H1 (cell line): Measurements from ENCODE around the gene SAPCD1. TPM values are rescaled to one million over a fixed set of nuclear protein-coding genes. Genes with fewer than 3 reads are reported as not detected.
A peak's percentile ranks its signal among the peaks of the same experiment; 100 is the strongest.

ENCODE experiments used
- ATF3 ChIP-seq: IDR thresholded peaks from 2 replicates; pipeline ENCODE4 v1.6.1; 2011; ENCODE audit warnings: low read depth, mild to moderate bottlenecking, low read length; ENCODE audit not compliant: insufficient read depth
- BACH1 ChIP-seq: IDR thresholded peaks from 2 replicates; pipeline ENCODE4 v1.6.1; 2012; ENCODE audit warnings: low read length, improper control_type of control experiment
- CBX5 ChIP-seq: fragments of 300-800, 300-1000 bp; sonication (generic); IDR thresholded peaks from 2 replicates; pipeline ENCODE4 v1.7.1; 2016; ENCODE audit warnings: antibody characterized with exemption, low read length, low read depth
- CEBPB ChIP-seq: IDR thresholded peaks from 2 replicates; pipeline ENCODE4 v1.6.1; 2012; ENCODE audit warnings: low read depth, low read length
- CHD2 ChIP-seq: IDR thresholded peaks from 2 replicates; pipeline ENCODE4 v1.6.1; 2012; ENCODE audit warnings: low read length, improper control_type of control experiment
- CTCF ChIP-seq, 3 experiments: IDR thresholded peaks; 1 replicate in 2 of 3; 2 replicates in 1 of 3; pipeline versions ENCODE4 v1.5.1 to v1.6.1; 2011; ENCODE audit warnings: low read length in 3 of 3, mild to moderate bottlenecking in 3 of 3, inconsistent platforms in 2 of 3, low read depth in 1 of 3, moderate library complexity in 1 of 3; ENCODE audit not compliant: insufficient read depth in 1 of 3; ENCODE audit errors: control extremely low read depth in 1 of 3
- EGR1 ChIP-seq: IDR thresholded peaks from 2 replicates; pipeline ENCODE4 v1.6.1; 2011; ENCODE audit warnings: low read depth, low read length, borderline replicate concordance
- FOSL1 ChIP-seq: IDR thresholded peaks from 2 replicates; pipeline ENCODE4 v1.6.1; 2011; ENCODE audit warnings: mild to moderate bottlenecking, low read depth, low read length, moderate library complexity; ENCODE audit not compliant: insufficient read depth
- HDAC6 ChIP-seq: IDR thresholded peaks from one replicate; pipeline ENCODE4 v1.7.1; 2012; ENCODE audit warnings: low read depth, mild to moderate bottlenecking, inconsistent platforms, low read length, moderate library complexity
- JUND ChIP-seq: IDR thresholded peaks from 2 replicates; pipeline ENCODE4 v1.6.1; 2011; ENCODE audit warnings: mild to moderate bottlenecking, improper control_type of control experiment, low read length
- KDM1A ChIP-seq: fragments of 200-600, 300-600 bp; sonication (generic); IDR thresholded peaks from 2 replicates; pipeline ENCODE4 v1.7.1; 2016; ENCODE audit warnings: mild to moderate bottlenecking, low read length, borderline replicate concordance
- MAFK ChIP-seq: IDR thresholded peaks from 2 replicates; pipeline ENCODE4 v1.6.1; 2012; ENCODE audit warnings: low read depth, mild to moderate bottlenecking, improper control_type of control experiment, low read length
- MAX ChIP-seq: IDR thresholded peaks from 2 replicates; pipeline ENCODE4 v1.6.1; 2012; ENCODE audit warnings: inconsistent platforms
- NANOG ChIP-seq: IDR thresholded peaks from 2 replicates; pipeline ENCODE4 v1.6.1; 2011; ENCODE audit warnings: low read length, low read depth, mild to moderate bottlenecking, inconsistent platforms; ENCODE audit not compliant: insufficient read depth, poor library complexity, severe bottlenecking
- RFX5 ChIP-seq: IDR thresholded peaks from 2 replicates; pipeline ENCODE4 v1.6.1; 2011; ENCODE audit warnings: low read depth, low read length, improper control_type of control experiment, borderline replicate concordance
- RXRA ChIP-seq: IDR thresholded peaks from 2 replicates; pipeline ENCODE4 v1.6.1; 2011; ENCODE audit warnings: low read depth, mild to moderate bottlenecking, low read length, moderate library complexity; ENCODE audit not compliant: insufficient read depth
- SIX5 ChIP-seq: IDR thresholded peaks from 2 replicates; pipeline ENCODE4 v1.6.1; 2011; ENCODE audit warnings: mild to moderate bottlenecking, low read depth, low read length
- SP1 ChIP-seq: IDR thresholded peaks from 2 replicates; pipeline ENCODE4 v1.6.1; 2011; ENCODE audit warnings: low read depth, low read length
- SP4 ChIP-seq: IDR thresholded peaks from 2 replicates; pipeline ENCODE4 v1.6.1; 2012; ENCODE audit warnings: low read length, inconsistent platforms
- SRF ChIP-seq: IDR thresholded peaks from 2 replicates; pipeline ENCODE4 v1.6.1; 2011; ENCODE audit warnings: mild to moderate bottlenecking, low read depth, low read length, moderate library complexity
- TAF1 ChIP-seq: IDR thresholded peaks from 2 replicates; pipeline ENCODE4 v1.6.1; 2011; ENCODE audit warnings: mild to moderate bottlenecking, low read depth, low read length
- YY1 ChIP-seq: IDR thresholded peaks from 2 replicates; pipeline ENCODE4 v1.6.1; 2011; ENCODE audit warnings: low read depth, mild to moderate bottlenecking, low read length
- ZNF274 ChIP-seq: IDR thresholded peaks from 2 replicates; pipeline ENCODE4 v1.7.0; 2012; ENCODE audit warnings: low read length, borderline replicate concordance; ENCODE audit errors: extremely low read depth
- polyA plus RNA-seq, 7 experiments: library from polyadenylated mRNA; depleted of rRNA in 3 of 7; stranded (reverse) in 5 of 7; unstranded in 2 of 7; fragments of >200 nt in 5 of 7; fragments of 200-250 nt in 2 of 7; gene quantifications; 1 replicate in 5 of 7; 2 replicates in 1 of 7; 4 replicates in 1 of 7; pipeline versions ENCODE4 v1.2.1 to v1.2.3, GENCODE V29; 2011 to 2013; ENCODE audit warnings: missing spikeins in 2 of 7, mixed read lengths in 2 of 7
- total RNA-seq: library from RNA; stranded (reverse); fragmentation: NEBNext Ultra II Directional; extraction: Animal tissue kit (Norgen Biotek cat#: 25700); gene quantifications from 2 replicates; pipeline ENCODE4 v1.2.1, GENCODE V29; 2021

SAPCD1 gene
- total and polyA plus RNA-seq, 2 of the 8 experiments (the other 6 are each of a cell fraction or from before 2014, with no cell fraction given), result 3.1 to 5.9 TPM

- TF ChIP-seq KDM1A, result no peak
- TF ChIP-seq JUND, result peak; percentile 97
- TF ChIP-seq MAFK, result no peak
- TF ChIP-seq SRF, result no peak
- TF ChIP-seq YY1, result no peak
- TF ChIP-seq SIX5, result no peak
- no peak for TF ChIP-seq MAX
- TF ChIP-seq CTCF (IDR thresholded peaks at IDR 0.05; ENCODE audit: control extremely low read depth in 1 of 3, insufficient read depth in 1 of 3, low read depth in 1 of 3, low read length in 3 of 3), result no peak
- no peak for TF ChIP-seq CHD2
- no peak for TF ChIP-seq HDAC6
- no peak for TF ChIP-seq RFX5
- TF ChIP-seq FOSL1, result no peak
- TF ChIP-seq SP4, result no peak
- TF ChIP-seq BACH1, result no peak
- no peak for TF ChIP-seq ATF3
- no peak for TF ChIP-seq ZNF274
- no peak for TF ChIP-seq CEBPB
- 0 out of 2 replicates have a peak, but pooled peaks have one; percentile 24 for TF ChIP-seq TAF1
- TF ChIP-seq NANOG, result no peak
- TF ChIP-seq EGR1, result no peak
- no peak for TF ChIP-seq RXRA
- TF ChIP-seq SP1, result peak; percentile 72; the same call in 1 of the 2 replicates
- TF ChIP-seq CBX5, result no peak
Measured at GRCh38 chr6:31734821-31735406, 27.5 kb upstream of the SAPCD1 start (continued).
